Cardiac fibroblast (primary cell): ENCODE measurements around the gene PDE4B.

Source experiments
- DNase-seq, 2 donors: peaks; one replicate each; pipeline versions ENCODE4 v3.0.0 to v3.0.0-alpha.2; 2010; ENCODE audit warnings: low read depth in 2 of 2
- H3K4me3 ChIP-seq, 2 donors: replicated peaks in 1 of 2; 1 replicate in 1 of 2; 2 replicates in 1 of 2; pipeline ENCODE4 v1.5.1; 2011; ENCODE audit warnings: low read depth in 2 of 2, low read length in 2 of 2, mild to moderate bottlenecking in 2 of 2, moderate library complexity in 1 of 2
- TF ChIP-seq, protein P1 (sequence below): IDR thresholded peaks from one replicate; pipeline ENCODE4 v1.5.1; 2011; ENCODE audit warnings: low read depth, mild to moderate bottlenecking, low read length, inconsistent platforms

Gene PDE4B

GRCh38 chr1:66182551-66183178 is 390.0 kb downstream of the PDE4B start:
- peak; percentile 81 to 82 for DNase-seq
- no peak overlapping the region for H3K4me3 ChIP-seq
- TF ChIP-seq, protein P1, sequence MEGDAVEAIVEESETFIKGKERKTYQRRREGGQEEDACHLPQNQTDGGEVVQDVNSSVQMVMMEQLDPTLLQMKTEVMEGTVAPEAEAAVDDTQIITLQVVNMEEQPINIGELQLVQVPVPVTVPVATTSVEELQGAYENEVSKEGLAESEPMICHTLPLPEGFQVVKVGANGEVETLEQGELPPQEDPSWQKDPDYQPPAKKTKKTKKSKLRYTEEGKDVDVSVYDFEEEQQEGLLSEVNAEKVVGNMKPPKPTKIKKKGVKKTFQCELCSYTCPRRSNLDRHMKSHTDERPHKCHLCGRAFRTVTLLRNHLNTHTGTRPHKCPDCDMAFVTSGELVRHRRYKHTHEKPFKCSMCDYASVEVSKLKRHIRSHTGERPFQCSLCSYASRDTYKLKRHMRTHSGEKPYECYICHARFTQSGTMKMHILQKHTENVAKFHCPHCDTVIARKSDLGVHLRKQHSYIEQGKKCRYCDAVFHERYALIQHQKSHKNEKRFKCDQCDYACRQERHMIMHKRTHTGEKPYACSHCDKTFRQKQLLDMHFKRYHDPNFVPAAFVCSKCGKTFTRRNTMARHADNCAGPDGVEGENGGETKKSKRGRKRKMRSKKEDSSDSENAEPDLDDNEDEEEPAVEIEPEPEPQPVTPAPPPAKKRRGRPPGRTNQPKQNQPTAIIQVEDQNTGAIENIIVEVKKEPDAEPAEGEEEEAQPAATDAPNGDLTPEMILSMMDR: no peak

DNA sequence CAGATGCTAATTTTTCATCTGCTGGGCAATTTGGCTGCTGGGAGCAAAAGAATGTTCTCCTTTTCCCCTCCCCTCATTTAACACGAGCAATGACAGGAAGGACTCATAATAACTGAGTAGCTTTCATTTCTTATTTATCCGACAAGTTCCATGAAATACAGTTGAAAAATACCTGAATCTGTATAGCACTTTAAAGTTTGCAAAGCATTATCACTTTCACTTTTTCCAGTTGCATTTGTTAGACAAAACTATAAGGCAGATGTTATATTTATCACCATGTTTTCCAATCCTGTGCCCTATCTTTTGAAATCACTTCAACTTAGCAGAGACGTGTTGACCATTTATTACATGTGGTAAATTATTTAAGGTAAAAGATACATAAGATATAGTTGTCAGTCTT is 390.7 kb downstream of the PDE4B start:
- TF ChIP-seq, protein P1: no peak
- no peak overlapping the region for H3K4me3 ChIP-seq

GRCh38 chr1:66197120-66197519 is 404.4 kb downstream of the PDE4B start:
- H3K4me3 ChIP-seq: no peak overlapping the region
- DNase-seq: no peak
- TF ChIP-seq, protein P1: no peak

More for the DNA sequence above, 390.7 kb downstream of the PDE4B start:
- no peak for DNase-seq

DNA sequence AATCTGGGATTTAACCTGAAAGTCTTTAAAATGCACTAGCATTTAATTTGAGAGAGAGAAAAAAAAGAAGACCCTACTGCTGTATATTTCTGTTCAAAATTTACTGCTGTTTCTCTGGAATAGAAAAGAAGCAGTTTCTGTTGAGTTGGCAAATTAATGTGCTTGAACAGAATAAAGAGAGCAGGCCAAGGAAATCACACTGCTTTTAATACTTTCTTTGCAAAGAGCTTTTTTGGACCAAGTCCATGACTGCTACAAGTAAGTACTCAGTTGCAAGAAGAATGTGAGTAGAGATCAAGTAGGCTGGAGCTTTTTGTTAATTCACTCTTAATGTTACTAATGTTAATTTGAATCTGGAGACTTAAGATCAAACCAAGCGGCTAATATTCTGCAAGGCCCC is 405.1 kb downstream of the PDE4B start:
- TF ChIP-seq, protein P1: no peak
- peak in 1 of 2 donors; percentile 23 for DNase-seq
- H3K4me3 ChIP-seq: no peak overlapping the region

DNA sequence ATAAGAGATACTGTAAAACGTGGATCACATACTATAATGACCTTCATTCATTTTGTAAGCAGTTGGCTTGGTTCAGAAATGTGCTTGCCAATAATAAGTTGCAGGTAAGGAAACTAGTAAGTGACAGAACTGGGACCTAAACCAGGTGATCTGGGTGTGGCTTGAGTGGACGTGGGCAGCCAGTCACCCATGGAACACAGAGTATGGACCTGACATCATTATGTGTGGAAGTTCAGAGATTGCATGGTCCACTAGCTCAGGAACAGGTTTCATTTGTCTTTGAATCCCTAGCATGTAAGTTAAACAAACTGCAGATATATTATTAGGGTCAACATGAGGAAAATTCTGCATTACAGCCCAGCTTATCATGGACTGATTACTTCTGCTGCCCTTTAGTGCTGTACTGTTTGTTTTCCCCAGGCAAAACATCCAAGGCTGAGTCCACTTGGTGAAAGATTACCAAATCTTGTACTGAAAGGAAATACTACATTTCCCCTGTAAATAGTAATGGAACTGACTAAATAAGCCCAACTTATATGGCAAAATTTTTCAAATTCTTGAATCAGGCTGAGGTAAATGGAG is 414.0 kb downstream of the PDE4B start:
- no peak overlapping the region for H3K4me3 ChIP-seq
- TF ChIP-seq, protein P1: no peak
- DNase-seq: no peak

GRCh38 chr1:66207484-66207883 is 414.8 kb downstream of the PDE4B start:
- TF ChIP-seq, protein P1: no peak
- peak; percentile 45 to 60 for DNase-seq

More at GRCh38 chr1:66207484-66207883, 414.8 kb downstream of the PDE4B start:
- H3K4me3 ChIP-seq: no peak overlapping the region
